HG02938 (cell line): Measurements from ENCODE around the gene PAM.
"Not testable (repeated sequence)": the region's sequence is repeated elsewhere in the genome, so short reads cannot be mapped to it uniquely, and the experiment has no call there.

ENCODE experiments used
- ATAC-seq: cut with Tn5 transposase; IDR thresholded peaks from one replicate; pipeline ENCODE4 v1.9.1; 2021; ENCODE audit warnings: mild to moderate bottlenecking, moderate library complexity; ENCODE audit not compliant: unreplicated experiment

PAM gene

GRCh38 chr5:102750151-102750834, 4.8 kb upstream of the PAM start:
- ATAC-seq: no peak

DNA sequence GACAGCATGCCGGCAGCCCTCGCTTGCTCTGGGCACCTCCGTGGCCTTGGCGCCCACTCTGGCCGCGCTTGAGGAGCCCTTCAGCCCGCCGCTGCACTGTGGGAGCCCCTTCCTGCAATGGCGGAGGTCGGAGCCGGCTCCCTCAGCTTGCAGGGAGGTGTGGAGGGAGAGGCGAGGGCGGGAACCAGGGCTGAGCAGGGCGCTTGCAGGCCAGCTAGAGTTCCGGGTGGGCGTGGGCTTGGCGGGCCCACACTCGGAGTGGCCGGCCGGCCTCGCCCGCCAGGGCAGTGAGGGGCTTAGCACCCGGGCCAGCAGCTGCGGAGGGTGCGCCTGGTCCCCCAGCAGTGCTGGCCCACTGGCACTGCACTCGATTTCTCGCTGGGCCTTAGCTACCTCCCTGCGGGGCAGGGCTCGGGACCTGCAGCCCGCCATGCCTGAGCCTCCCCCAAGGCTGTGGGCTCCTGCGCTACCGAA, 3.2 kb upstream of the PAM start:
- ATAC-seq: not testable (repeated sequence)

GRCh38 chr5:102753889-102754766, 977 bp upstream of the PAM start:
- ATAC-seq: peak; percentile 1

GRCh38 chr5:102755686-102756371, 724 bp downstream of the PAM start:
- ATAC-seq: peak; percentile 79

GRCh38 chr5:102758576-102758975, 3.5 kb downstream of the PAM start:
- ATAC-seq: no peak

- no peak for ATAC-seq
Measured at GRCh38 chr5:102759289-102759688, 4.2 kb downstream of the PAM start.

DNA sequence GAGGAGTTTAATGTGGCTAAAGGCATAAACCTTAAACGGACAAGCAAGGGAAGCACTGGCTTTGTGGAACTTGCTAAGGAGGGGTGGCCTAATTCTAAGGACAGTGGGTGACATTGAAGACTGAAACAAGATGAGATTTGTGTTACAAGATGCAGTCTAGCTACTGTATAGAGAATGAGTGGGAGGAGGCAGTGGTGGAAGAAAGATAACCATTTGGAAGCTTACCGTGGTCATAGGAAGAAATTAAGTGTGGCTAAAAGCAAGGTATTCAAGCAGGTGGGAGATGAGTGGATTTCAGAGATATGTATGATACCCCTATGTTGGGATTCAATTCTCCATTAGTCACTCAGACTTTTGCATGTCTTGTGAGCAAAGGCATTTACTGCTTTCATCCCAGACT, 4.6 kb downstream of the PAM start:
- no peak for ATAC-seq

GRCh38 chr5:102760815-102761214, 5.7 kb downstream of the PAM start:
- ATAC-seq: no peak

DNA sequence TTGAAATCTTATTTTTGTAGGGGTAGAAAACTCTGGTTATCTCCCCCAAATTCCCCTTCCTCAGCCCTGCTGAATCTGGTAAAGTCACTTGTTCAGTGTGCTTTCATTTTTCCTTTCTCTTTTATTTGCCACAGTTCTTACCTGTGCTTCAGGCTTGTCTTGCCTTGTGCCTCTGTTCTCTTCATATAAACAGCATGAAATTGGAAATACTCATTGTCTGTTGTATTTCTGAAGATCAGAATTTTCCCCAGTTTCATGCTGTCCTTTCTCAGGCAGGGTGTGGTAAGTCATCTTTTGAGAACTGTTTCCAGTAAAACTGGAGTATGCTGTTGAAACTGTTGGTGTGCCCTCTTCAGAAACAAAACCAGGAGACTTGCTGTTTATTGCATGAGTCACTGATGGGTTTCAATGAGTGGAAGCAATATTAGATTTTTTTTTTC, 7.0 kb downstream of the PAM start:
- ATAC-seq: peak; percentile 67

DNA sequence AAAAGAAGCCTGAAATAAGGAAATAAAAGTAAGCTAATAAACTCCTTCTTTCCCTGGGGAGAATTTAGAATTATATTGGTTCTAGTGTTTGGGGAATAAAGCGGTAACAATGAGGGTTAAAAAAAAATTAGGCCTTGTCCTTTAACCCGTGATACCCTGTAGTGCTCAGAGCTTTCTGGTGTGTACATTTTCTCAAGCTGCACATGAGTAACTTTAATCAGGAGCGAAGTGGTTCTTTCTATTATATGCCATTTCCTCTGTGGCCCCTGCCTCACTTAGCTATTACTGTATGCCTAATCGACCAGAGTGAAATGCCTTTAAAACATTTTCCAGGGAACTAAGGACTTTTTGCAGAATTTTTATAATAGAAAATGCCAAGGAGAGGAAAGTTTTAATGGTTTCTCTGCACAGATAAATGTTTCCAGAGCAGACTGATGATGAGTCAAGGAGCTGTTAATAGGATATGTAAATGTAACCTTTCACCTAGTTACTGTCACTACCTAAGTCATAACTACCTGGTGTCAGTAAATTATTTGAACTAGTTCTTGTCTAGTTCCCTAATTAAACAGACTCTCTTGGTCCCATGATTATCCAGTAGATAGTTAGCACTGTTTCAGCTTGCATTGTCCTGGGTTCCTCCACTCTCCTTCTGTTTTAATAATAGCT, 7.6 kb downstream of the PAM start:
- no peak for ATAC-seq

DNA sequence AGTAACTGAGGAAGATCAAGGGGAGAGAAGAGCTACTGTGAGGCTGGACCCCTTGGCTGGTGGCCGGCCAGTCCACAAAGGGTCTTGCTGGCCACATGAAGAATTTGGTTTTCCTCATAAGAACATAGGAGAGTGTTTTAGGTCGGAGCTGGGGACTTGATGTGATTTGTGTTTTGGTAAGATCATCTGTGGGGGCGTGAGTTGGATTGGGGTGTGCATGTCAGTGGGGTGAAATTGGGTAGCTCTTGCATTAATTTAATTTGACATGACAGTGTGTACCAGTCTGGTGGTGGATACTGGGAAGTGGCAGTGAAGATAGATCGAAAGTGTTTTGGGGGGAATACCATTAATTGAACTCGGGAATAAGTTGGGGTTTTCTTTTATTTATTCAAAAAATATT, 8.6 kb downstream of the PAM start:
- no peak for ATAC-seq

DNA sequence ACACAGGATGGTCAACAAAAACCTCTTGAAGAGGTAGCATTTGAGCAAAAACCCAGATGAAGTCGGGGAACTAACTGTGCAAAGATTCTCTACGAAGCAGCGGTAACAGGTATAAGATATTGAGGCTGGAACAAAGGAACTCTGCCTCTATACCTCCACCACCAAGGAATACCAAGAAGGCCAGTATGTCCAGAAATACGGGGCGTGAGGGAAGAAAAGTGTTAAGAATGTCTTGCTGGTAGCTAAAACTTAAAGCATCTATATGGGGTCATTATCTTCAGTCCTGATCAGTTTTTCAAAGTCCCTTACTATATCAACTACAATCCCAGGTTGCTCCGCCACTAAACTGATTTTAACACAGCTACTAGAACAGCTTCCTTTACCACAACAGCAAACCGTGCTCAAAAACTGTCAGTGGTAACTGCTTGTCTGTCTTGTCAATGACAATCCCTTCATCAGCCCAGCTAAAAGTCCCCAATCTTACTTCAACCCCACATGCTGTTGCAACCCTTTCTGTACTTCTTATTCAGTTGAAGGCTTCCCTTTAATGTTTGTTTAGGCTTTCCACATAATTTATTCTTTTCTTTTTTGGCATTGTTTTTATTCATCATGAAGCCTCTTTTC, 9.4 kb downstream of the PAM start:
- ATAC-seq: no peak

GRCh38 chr5:102765350-102765749, 10.2 kb downstream of the PAM start:
- ATAC-seq: no peak

GRCh38 chr5:102766295-102767090, 11.4 kb downstream of the PAM start:
- no peak for ATAC-seq

DNA sequence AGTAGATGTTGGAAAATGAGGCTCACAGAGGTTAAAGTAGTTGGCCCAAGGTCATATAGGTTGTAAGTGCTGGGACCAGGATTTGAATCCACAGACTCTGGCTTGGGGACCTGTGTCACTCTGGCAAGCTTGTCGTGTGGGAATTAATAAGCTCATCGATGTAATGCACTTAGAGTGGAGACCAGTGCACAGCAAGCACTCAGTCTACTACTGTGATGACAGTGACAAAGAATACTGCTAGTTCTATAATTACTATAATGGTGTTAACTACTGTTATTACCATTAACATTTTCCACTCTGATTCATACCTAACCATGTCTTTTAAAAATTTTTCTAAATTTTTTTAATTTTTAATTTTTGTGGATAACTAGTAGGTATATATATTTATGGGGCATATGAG, 12.8 kb downstream of the PAM start:
- peak; percentile 55 for ATAC-seq

DNA sequence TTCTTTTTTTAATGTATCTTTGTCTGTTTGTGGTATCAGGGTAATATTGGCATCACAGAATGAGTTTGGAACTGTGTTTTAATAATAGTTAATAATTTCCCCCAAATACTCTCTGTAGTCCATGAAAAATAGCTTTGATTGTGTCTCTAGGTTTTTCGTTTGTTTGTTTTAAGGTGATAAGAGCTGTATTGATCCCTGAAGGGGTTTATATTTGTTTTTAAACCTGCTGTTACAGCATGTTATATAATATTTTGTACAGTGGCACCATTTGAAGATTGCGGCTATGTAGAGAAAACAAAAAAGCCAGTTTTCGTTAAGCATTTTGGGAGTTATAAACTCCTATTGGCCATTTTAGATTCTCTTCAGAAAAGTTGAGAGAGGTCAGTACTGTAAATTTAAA, 15.7 kb downstream of the PAM start:
- ATAC-seq: no peak

- no peak for ATAC-seq
Measured at GRCh38 chr5:102771435-102771834, 16.3 kb downstream of the PAM start.

DNA sequence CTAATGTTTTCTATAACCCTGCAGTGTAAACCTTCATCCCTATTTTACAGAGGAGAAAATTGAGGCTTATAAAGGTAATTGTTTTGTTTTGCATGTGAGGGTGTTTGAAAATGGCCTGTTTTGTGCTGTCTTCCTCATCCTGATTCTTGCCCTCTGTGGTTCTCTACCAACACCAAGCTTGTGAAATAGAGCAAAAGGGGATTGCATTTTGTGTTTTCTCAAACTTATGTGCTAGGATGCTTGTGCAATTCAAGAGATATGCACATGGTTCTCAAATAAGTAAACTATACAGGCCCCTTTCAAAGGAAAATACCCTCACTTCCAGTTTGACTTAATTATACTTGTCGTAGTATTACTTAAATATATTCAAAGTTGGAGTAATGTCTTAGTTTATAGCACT, 17.2 kb downstream of the PAM start:
- no peak for ATAC-seq

DNA sequence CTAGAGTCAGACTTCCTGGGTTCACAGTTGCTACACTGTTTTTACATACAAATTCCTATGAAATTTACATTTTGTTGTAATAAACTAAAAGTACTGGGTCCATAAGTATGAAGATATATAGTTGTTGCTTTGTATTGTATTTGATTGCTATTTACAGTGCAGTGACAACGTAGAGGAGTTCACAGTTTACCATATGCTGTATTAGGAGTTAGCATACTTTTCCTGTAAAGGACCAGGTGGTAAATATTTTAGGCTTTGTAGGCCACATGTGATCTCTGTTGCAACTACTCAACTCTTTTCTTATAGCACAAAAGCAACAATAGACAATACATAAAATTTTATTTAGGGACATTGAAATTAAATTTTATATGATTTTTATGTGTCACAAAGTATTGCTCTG, 18.0 kb downstream of the PAM start:
- ATAC-seq: no peak

- ATAC-seq: not testable (repeated sequence)
Measured at GRCh38 chr5:102775756-102776155, 20.7 kb downstream of the PAM start.
